ENCODE data around the gene NFKBIA.
"Not testable (repeated sequence)": the region's sequence is repeated elsewhere in the genome, so short reads cannot be mapped to it uniquely, and the experiment has no call there.

Gene NFKBIA

GRCh38 chr14:35404449-35405303, at the start of gene NFKBIA:
Gene NFKBIA, minus strand, starts transcription at chr14:35404749. Its CDS starts 105 bp downstream, at chr14:35404644.
- DNase-seq (ENCODE audit: low spot score): peak; percentile 89

DNA sequence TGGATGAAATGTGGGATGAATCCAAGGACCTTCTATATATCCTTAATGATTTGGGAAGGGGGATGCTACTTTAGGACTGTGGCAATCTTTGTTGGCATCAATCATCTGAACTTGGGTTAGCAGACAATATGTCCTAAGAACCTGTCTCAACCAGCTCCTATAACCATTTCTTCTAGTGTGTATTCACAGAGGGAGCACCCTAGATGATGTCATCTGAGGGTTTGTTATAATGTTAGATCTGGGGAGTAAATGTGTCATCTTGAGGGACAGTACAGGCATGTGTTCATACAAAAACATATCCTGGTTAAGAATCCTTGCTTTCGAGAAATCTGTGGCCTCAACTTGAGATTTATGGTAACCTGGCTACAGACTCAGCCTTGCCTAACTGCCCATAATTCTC, 41.9 kb upstream of the NFKBIA start:
- no peak for DNase-seq (ENCODE audit: low spot score)

DNA sequence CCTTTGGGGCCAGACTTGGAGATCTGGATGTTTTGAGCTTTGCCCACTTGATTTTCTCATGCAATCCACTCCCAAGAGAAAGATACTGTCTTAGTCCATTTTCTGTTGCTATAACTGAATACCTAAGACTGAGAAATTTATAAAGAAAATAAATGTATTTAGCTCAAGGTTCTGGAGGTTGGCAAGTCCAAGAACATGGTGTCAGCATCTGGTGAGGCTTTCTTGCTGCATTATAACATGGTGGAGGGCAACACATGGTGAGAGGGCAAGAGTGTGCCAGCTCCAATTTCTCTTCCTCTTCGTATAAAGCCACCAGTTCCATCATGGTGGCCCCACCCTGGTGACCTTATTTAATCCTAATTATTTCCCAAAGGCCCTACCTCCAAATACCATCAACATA, 39.6 kb upstream of the NFKBIA start:
- no peak for DNase-seq (ENCODE audit: low spot score)

- DNase-seq (ENCODE audit: low spot score): no peak
These were observed 36.6 kb upstream of the NFKBIA start for GRCh38 chr14:35441160-35441559.

DNA sequence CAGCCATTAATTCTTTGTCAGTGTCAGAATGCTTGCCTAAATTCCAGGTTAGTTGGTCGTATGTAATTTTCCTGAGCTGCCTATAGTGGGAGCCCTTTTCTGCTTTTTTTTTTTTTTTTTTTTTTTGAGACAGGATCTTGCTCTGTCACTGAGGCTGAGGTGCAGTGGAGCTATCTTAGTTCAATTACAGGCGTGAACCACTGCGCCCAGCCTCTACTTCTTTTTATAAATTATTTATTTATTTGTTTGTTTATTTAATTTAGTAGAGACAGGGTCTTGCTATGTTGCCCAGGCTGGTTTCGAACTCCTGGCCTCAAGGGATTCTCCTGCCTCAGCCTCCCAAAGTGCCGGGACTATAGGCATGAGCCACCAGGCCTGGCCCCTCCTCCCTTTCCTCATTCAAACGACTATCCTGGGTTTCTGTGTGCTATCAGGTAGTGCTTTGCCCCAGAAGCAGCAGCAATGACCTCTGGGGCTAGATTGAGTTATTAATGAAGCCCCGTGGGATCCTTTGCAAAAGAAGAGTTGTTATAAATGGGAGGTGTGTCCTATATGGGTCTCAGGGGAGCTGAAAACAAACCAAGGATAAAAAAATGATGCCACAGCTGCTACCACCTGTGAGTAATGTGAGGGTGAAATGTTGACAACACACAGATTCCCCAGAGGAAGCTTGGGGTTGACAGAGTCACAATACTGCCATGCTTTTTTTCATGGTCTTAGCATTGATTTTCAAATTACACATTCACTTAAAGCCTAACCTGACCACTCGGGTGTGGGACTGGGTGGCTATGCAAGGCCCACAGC, 34.6 kb upstream of the NFKBIA start:
- DNase-seq (ENCODE audit: low spot score): no peak

GRCh38 chr14:35438492-35438891, 33.9 kb upstream of the NFKBIA start:
- DNase-seq (ENCODE audit: low spot score): not testable (repeated sequence)

DNA sequence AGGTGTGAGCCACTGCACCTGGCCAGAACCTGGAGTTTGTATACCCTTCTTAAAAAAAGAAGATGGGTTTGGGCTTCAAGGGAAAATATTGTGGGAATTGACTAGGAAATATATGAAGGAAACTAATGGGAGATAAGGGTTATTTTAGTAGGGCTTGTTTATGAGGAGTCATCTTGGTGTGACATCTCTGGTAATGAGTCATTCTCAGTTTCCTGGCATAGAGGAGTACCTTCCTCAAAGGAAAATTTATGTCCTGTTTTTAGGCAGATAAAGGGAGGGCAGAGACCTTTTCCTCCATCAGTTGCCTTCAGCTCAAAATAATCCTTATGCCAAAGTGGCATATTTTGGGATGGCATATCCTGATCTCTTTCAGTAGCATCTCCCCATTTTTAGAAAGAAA, 30.6 kb upstream of the NFKBIA start:
- DNase-seq (ENCODE audit: low spot score): no peak

DNA sequence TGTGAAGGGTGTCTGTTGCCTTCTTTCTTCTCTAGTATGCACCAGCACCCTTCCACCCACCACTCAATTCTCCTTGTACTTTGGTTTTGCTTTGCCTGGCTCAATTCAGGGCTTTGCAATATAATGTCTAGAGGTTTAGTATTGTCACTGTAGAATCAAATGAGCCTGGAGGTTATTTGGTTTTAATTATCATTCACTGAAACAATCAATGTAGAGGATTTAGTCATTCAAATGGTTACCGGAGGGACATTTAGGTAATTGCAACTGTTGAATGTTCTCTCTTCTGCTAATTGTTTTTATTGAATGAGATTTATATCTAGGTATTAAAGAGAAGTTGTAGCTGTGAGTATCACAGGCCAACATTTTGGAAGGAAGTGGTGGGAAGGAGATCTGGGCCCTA, 29.3 kb upstream of the NFKBIA start:
- no peak for DNase-seq (ENCODE audit: low spot score)

GRCh38 chr14:35430459-35431199, 26.1 kb upstream of the NFKBIA start:
- DNase-seq (ENCODE audit: low spot score): no peak

- no peak for DNase-seq (ENCODE audit: low spot score)
These were observed 25.4 kb upstream of the NFKBIA start for GRCh38 chr14:35429951-35430350.

- DNase-seq (ENCODE audit: low spot score): no peak
These were observed 21.3 kb upstream of the NFKBIA start for GRCh38 chr14:35425850-35426249.

- no peak for DNase-seq (ENCODE audit: low spot score)
These were observed 19.1 kb upstream of the NFKBIA start for GRCh38 chr14:35423621-35424020.

- no peak for DNase-seq (ENCODE audit: low spot score)
These were observed 15.7 kb upstream of the NFKBIA start for GRCh38 chr14:35420036-35420811.

GRCh38 chr14:35419429-35419841, 14.9 kb upstream of the NFKBIA start:
- no peak for DNase-seq (ENCODE audit: low spot score)

- no peak for DNase-seq (ENCODE audit: low spot score)
These were observed 13.5 kb upstream of the NFKBIA start for GRCh38 chr14:35418093-35418492.

- no peak for DNase-seq (ENCODE audit: low spot score)
These were observed 11.7 kb upstream of the NFKBIA start for GRCh38 chr14:35416108-35416750.

DNA sequence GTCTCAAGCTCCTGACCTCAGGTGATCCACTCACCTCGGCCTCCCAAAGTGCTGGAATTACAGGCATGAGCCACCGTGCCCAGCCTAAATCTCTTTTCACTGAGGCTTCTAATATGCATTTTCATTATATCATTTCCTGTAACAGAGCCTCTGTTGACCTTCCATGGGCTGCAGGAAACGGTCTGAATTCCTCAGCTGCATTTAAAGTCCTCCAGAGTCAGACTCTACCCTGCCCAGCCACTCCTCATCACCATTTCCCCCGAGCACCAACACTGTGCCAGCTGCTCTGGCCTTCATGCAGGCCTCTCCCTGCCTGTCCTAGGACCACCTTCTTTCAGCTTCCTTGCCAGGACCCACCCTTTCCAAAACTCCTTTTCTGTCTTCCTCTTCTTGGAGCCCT, 9.8 kb upstream of the NFKBIA start:
- DNase-seq (ENCODE audit: low spot score): no peak

GRCh38 chr14:35412272-35413056, 7.9 kb upstream of the NFKBIA start:
- no peak for DNase-seq (ENCODE audit: low spot score)

DNA sequence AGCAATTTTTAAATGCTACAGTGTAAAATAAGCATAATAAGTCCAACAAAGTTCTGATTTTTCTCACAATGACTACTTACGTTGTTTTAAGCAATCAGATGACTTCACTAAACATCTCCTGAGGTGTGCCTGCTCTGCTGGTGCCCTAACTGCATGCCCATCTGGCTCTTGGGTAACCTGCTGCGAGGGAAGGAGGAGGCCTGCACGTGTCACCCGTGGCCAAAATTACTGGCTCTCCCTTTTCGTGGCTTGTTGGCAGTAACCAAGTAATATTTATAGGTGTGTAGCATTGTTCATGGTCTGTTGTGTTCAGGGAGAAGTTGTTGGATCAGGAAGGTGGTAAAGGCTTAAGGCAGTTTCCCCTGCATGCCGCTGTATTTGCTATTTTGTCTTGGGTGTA, 6.3 kb upstream of the NFKBIA start:
- DNase-seq (ENCODE audit: low spot score): no peak

- DNase-seq (ENCODE audit: low spot score): no peak
These were observed 5.0 kb upstream of the NFKBIA start for GRCh38 chr14:35409595-35409994.
